ENCODE results near the gene CCDC120. TPM values are rescaled to one million over a fixed set of nuclear protein-coding genes. Genes with fewer than 3 reads are reported as not detected.

CCDC120 gene
- polyA plus RNA-seq, 1 of the 3 experiments (the other 2 are of a cell fraction), result 2.1 TPM

GRCh38 chrX:49106296-49106695 is 47.5 kb downstream of the CCDC120 start:
- TF ChIP-seq FOXJ3 (CRISPR knock-in tag; IDR thresholded peaks at IDR 0.05) (no peak), CHD2 (IDR thresholded peaks at IDR 0.05; ENCODE audit: low read length, partially characterized antibody) (no peak), PBX3 (IDR thresholded peaks at IDR 0.05) (no peak), NFIC (IDR thresholded peaks at IDR 0.05; ENCODE audit: borderline replicate concordance) (no peak), SMC3 (IDR thresholded peaks at IDR 0.05; ENCODE audit: low read depth, low read length) (no peak), EP300 (IDR thresholded peaks at IDR 0.05; ENCODE audit: borderline replicate concordance in 1 of 2, low read depth in 1 of 2, low read length in 1 of 2) (no peak), RAD21 (IDR thresholded peaks at IDR 0.05; ENCODE audit: low read length) (no peak), MXI1 (IDR thresholded peaks at IDR 0.05; ENCODE audit: low read depth, low read length) (no peak)
- H3F3A ChIP-seq (replicated peaks; ENCODE audit: insufficient read depth), result no peaks in the 10 kb centered on the region
- 96% methylated on average over 4 of the region's 4 CpGs for WGBS (ENCODE audit: low lambda C conversion rate)
- H4K20me1 ChIP-seq (ENCODE audit: insufficient read depth), result no peaks in the 10 kb centered on the region
- no peaks in the 10 kb centered on the region for H3K79me2 ChIP-seq (ENCODE audit: insufficient read depth)
- no peak for DNase-seq
- ChIA-PET CTCF (interaction anchor here (0.7 to 1.0 kb wide), 2 partner anchors 13 to 22 kb away, joined by 4 read pairs; no protein-coding TSS in a partner anchor), POLR2A (interaction anchor here (0.6 kb wide), 1 partner anchor 50 kb away, joined by 3 read pairs; no protein-coding TSS in a partner anchor)
- H3K9ac ChIP-seq, result no peak overlapping the region
- H3K9me2 ChIP-seq, result no peaks in the 10 kb centered on the region
- H2AFZ ChIP-seq (ENCODE audit: low read depth), result no peak overlapping the region
- no peak overlapping the region for H3K27ac ChIP-seq (ENCODE audit: low read depth in 2 of 2, low read length in 1 of 2)
- H3K4me2 ChIP-seq, result no peak overlapping the region
- no peak overlapping the region for H3K4me3 ChIP-seq (ENCODE audit: low read depth in 2 of 2, low read length in 1 of 2)
- H3K9me3 ChIP-seq, result no peaks in the 10 kb centered on the region
- peaks cover 6 to 8% of the 10 kb centered on the region in 2 experiments for H3K36me3 ChIP-seq (replicated peaks in 1 of 2; ENCODE audit: control insufficient read depth in 1 of 2, insufficient read depth in 2 of 2, low read length in 1 of 2)
- no peaks in the 10 kb centered on the region for H3K27me3 ChIP-seq (ENCODE audit: insufficient read depth)
- no peaks in the 10 kb centered on the region for H3K4me1 ChIP-seq (ENCODE audit: control insufficient read depth in 1 of 2, insufficient read depth in 2 of 2, low read depth in 1 of 2, low read length in 1 of 2)

GRCh38 chrX:49106930-49107329 is 48.1 kb downstream of the CCDC120 start:
- Histone ChIP-seq H3K27ac (ENCODE audit: low read depth in 2 of 2, low read length in 1 of 2) (no peak overlapping the region), H3K4me3 (ENCODE audit: low read depth in 2 of 2, low read length in 1 of 2) (no peak overlapping the region), H3K27me3 (ENCODE audit: insufficient read depth) (no peaks in the 10 kb centered on the region), H3K9me3 (no peaks in the 10 kb centered on the region), H4K20me1 (ENCODE audit: insufficient read depth) (no peaks in the 10 kb centered on the region), H3F3A (replicated peaks; ENCODE audit: insufficient read depth) (no peaks in the 10 kb centered on the region), H3K9ac (no peak overlapping the region), H2AFZ (ENCODE audit: low read depth) (no peak overlapping the region), H3K79me2 (ENCODE audit: insufficient read depth) (no peaks in the 10 kb centered on the region), H3K4me1 (ENCODE audit: control insufficient read depth in 1 of 2, insufficient read depth in 2 of 2, low read depth in 1 of 2, low read length in 1 of 2) (no peaks in the 10 kb centered on the region), H3K36me3 (replicated peaks in 1 of 2; ENCODE audit: control insufficient read depth in 1 of 2, insufficient read depth in 2 of 2, low read length in 1 of 2) (peaks cover 6 to 8% of the 10 kb centered on the region in 2 experiments), H3K4me2 (no peak overlapping the region), H3K9me2 (no peaks in the 10 kb centered on the region)
- CTCF ChIA-PET, result interaction anchor here (0.7 to 1.0 kb wide), 3 partner anchors 13 to 39 kb away, joined by 3 to 4 read pairs (median 4); no protein-coding TSS in a partner anchor
- 64% methylated on average over 7 of the region's 7 CpGs for WGBS (ENCODE audit: low lambda C conversion rate)
- POLR2A ChIA-PET, result no interaction called here
- peak; percentile 54 for DNase-seq
- TF ChIP-seq FOXJ3 (CRISPR knock-in tag; IDR thresholded peaks at IDR 0.05) (no peak), RFX5 (IDR thresholded peaks at IDR 0.05; ENCODE audit: low read length) (no peak), YY1 (IDR thresholded peaks at IDR 0.05; ENCODE audit: low read depth) (no peak), FOXM1 (IDR thresholded peaks at IDR 0.05; ENCODE audit: low read depth) (no peak), RAD21 (IDR thresholded peaks at IDR 0.05; ENCODE audit: low read length) (peak; percentile 56), TCF12 (IDR thresholded peaks at IDR 0.05) (no peak), CTCF (IDR thresholded peaks at IDR 0.05) (peak; percentile 59), EZH2phosphoT487 (IDR thresholded peaks at IDR 0.05; ENCODE audit: borderline replicate concordance, low read depth) (no peak), USF1 (IDR thresholded peaks at IDR 0.05; ENCODE audit: borderline replicate concordance, low read depth) (no peak), PBX3 (IDR thresholded peaks at IDR 0.05) (no peak)

Measured in SK-N-SH (cell line).